ENCODE data around the gene CALHM2. TPM values are rescaled to one million over a fixed set of nuclear protein-coding genes. Genes with fewer than 3 reads are reported as not detected.

Gene CALHM2
- total RNA-seq, 4 donors from 2014 or later, result 5.0 to 40.1 (median 9.3) TPM

- 29 to 35% methylated on average over 6 to 7 of the region's 12 CpGs for WGBS, 2 donors
- no peak for DNase-seq
- Histone ChIP-seq H3K36me3 (no peaks in the 10 kb centered on the region), H3K4me1 (peaks cover 0 to 24% (median 6%) of the 10 kb centered on the region in 3 donors), H3K9me3 (no peaks in the 10 kb centered on the region), H3K4me3 (no peak overlapping the region), H3K27me3 (no peaks in the 10 kb centered on the region), H3K27ac (no peak overlapping the region)
- intact Hi-C loops (cut with DNase I), result loop anchor here (5.0 kb wide), 1 partner anchor 65 kb away; no protein-coding TSS in a partner anchor
- TF ChIP-seq CTCF (IDR thresholded peaks at IDR 0.05) (peak; percentile 46 to 62 (median 58)), POLR2A (IDR thresholded peaks at IDR 0.05) (no peak)
Measured at GRCh38 chr10:103481974-103482531, 29.9 kb upstream of the CALHM2 start.

DNA sequence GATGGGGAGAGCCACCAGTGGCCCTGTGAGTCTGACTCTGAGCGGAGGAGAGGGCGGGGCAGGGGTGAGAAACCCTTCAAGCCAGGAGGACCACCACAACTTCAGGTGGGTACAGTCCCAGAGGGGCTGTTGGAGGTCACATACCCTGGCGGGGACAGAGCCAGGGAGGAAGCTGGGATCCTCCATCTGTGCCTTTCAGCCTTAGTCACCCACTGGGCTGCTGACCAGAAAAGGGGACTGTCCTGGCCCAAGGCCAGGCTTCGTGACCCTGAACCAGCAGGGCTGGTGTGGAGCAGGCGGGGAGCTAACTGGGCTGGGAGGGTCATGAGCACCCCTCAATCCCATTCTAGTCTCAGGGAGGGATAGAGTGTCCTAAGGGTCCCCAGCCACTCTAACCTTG lies 28.4 kb upstream of the CALHM2 start:
- TF ChIP-seq POLR2A (IDR thresholded peaks at IDR 0.05), result no peak
- no peak for TF ChIP-seq CTCF (IDR thresholded peaks at IDR 0.05)
- DNase-seq, result no peak
- Histone ChIP-seq H3K27ac (no peak overlapping the region), H3K9me3 (no peaks in the 10 kb centered on the region), H3K4me3 (no peak overlapping the region), H3K27me3 (no peaks in the 10 kb centered on the region), H3K4me1 (peaks cover 0 to 20% (median 6%) of the 10 kb centered on the region in 3 donors), H3K36me3 (no peaks in the 10 kb centered on the region)
- intact Hi-C loops (cut with DNase I), result loop anchor here (5.0 kb wide), 1 partner anchor 63 kb away; no protein-coding TSS in a partner anchor
- 14 to 29% methylated on average over 1 of the region's 5 CpGs for WGBS, 2 donors

- Histone ChIP-seq H3K4me3 (no peak within 1 kb of the TSS), H3K36me3 (no peaks in the 10 kb centered on the region), H3K9me3 (no peaks in the 10 kb centered on the region), H3K27ac (no peak within 1 kb of the TSS), H3K4me1 (peaks cover 0 to 17% (median 6%) of the 10 kb centered on the region in 3 donors), H3K27me3 (no peaks in the 10 kb centered on the region)
- TF ChIP-seq CTCF (IDR thresholded peaks at IDR 0.05) (no peak), POLR2A (IDR thresholded peaks at IDR 0.05) (no peak)
- DNase-seq, result no peak
- no CpG with 5 or more reads among the region's 7 CpGs for WGBS, 2 donors
- intact Hi-C loops (cut with DNase I), result no loop called here
Measured at GRCh38 chr10:103479135-103479534, 27.0 kb upstream of the CALHM2 start, which contains the start of gene CALHM3. CALHM3 (minus strand) TSS chr10:103479240; CDS start chr10:103479032, 208 bp downstream.

DNA sequence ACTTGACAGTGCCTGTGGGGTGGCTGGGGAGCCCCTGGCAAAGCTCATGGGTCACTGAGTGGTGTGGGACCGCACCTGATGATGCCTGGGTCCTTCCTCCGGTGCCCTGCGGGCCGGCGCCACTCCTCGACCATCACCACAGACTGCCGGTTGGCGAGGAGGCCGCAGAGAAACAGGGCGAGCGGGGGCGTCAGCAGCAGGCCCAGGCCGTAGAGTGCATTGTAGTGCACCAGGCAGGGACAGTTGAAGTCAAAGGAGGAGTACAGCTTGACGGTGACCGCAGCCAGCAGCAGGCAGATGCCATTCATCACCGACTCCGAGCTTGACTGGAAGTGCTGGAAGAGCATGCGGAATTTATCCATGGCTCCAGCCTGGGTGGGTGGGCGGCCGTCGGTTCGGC lies 26.5 kb upstream of the CALHM2 start:
- DNase-seq, result no peak
- no peaks in the 10 kb centered on the region for H3K27me3 ChIP-seq
- no peak overlapping the region for H3K4me3 ChIP-seq
- 44 to 75% methylated on average over 6 to 12 of the region's 22 CpGs for WGBS, 2 donors
- H3K4me1 ChIP-seq, result peaks cover 0 to 17% (median 6%) of the 10 kb centered on the region in 3 donors
- TF ChIP-seq POLR2A (IDR thresholded peaks at IDR 0.05) (no peak), CTCF (IDR thresholded peaks at IDR 0.05) (no peak)
- no peaks in the 10 kb centered on the region for H3K9me3 ChIP-seq
- intact Hi-C loops (cut with DNase I), result no loop called here
- no peaks in the 10 kb centered on the region for H3K36me3 ChIP-seq
- no peak overlapping the region for H3K27ac ChIP-seq

DNA sequence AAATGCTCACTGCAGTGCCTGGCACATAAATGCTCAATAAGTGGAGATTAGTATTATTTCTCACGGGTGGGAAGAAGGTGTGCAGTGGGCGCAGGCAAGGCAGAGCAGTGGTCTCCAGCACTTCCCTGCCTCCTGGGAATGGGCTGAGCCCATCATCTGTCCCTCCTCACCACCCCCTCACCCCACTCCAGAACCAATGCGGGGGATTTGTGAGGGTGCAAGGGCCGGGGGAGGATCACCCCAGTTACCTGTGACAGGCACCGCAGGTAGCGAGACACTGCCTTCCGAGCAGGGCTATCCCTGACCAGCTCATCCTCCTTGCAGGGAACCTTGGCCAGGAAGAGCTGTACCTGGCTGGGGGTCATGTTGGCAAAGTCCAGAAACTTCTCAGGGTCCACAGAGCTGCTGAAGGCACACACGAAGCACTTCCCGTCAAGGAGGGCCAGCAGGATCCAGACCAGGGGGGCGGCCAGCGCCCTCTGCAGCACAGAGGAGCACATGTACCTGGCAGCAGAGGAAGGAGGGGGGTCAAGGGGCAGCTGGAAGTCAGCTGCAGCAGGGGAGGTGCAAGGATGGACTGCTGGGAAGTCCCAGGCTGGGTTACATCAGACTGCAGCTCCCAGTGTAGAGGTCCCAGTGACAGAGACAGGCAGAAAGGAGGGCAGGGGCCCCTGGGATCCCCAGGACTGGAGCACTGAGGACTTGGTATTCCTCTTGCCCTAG lies 24.0 kb upstream of the CALHM2 start:
- DNase-seq, result no peak

More for the DNA sequence above, 24.0 kb upstream of the CALHM2 start:
- Histone ChIP-seq H3K36me3 (no peaks in the 10 kb centered on the region), H3K9me3 (no peaks in the 10 kb centered on the region), H3K4me3 (no peak overlapping the region), H3K27ac (no peak overlapping the region), H3K27me3 (no peaks in the 10 kb centered on the region), H3K4me1 (peaks cover 0 to 38% (median 15%) of the 10 kb centered on the region in 3 donors)
- intact Hi-C loops (cut with DNase I), result no loop called here
- 68 to 82% methylated on average over 4 to 5 of the region's 11 CpGs for WGBS, 2 donors
- TF ChIP-seq CTCF (IDR thresholded peaks at IDR 0.05) (no peak), POLR2A (IDR thresholded peaks at IDR 0.05) (no peak)

All from esophagus squamous epithelium (tissue), 5 donors.